Measurements from ENCODE around the gene MED13L.

MED13L gene

DNA sequence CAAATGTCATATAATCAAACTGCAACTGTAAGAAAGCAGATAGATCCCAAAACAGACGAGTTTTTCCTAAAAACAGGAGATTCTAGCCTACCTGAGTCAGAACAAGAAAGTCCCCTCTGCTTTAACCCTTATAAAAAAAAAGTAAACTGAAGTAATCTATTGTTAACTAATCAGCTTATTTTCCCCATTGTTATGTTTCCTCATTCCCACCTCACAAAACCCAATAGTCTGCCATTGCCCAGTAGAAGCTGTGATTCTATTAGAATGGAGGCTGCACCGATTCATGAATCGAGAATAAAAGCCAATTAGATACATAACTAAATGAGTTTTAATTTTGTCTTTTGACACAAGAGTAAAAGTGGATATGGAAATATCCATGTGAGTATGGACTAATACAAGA, 115.4 kb downstream of the MED13L start:
- H3K27me3 ChIP-seq (ENCODE audit: control insufficient read depth, insufficient read depth, low read length): no peaks in the 10 kb centered on the region
- H3K9ac ChIP-seq (ENCODE audit: low read depth, low read length): no peak overlapping the region
- H3K4me1 ChIP-seq (ENCODE audit: control insufficient read depth, insufficient read depth, low read length): peaks cover 63% of the 10 kb centered on the region
- no peak overlapping the region; the same call in 1 of the 2 replicates for H3K4me3 ChIP-seq (ENCODE audit: low read depth, low read length)
- peak overlapping the region; percentile 89 for H3K27ac ChIP-seq (ENCODE audit: low read depth, low read length)
- no peaks in the 10 kb centered on the region for H3K9me3 ChIP-seq (ENCODE audit: control insufficient read depth, insufficient read depth, low read length)
- H3K36me3 ChIP-seq (ENCODE audit: control insufficient read depth, insufficient read depth, low read length): no peaks in the 10 kb centered on the region

DNA sequence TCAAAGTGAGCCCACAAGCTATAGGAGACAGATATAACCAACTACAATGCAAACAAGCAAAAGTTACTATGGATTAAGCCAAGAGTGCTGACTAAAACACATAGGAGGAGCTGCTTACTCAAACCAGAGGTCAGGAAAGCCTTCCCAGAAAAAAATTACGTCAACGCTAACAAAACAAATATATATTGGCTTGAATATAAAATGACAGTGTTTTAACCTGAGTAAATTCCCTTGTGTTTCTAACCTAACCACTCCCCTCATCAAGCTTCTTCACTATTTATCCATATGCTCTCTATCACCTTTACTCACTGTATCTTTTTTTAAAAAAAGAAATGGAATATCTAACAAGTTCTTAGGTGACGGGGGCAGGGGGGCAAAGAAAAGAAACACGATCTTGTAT, 115.9 kb downstream of the MED13L start:
- Histone ChIP-seq H3K4me1 (ENCODE audit: control insufficient read depth, insufficient read depth, low read length) (peaks cover 68% of the 10 kb centered on the region), H3K27ac (ENCODE audit: low read depth, low read length) (peak overlapping the region; percentile 89), H3K36me3 (ENCODE audit: control insufficient read depth, insufficient read depth, low read length) (no peaks in the 10 kb centered on the region), H3K9me3 (ENCODE audit: control insufficient read depth, insufficient read depth, low read length) (no peaks in the 10 kb centered on the region), H3K27me3 (ENCODE audit: control insufficient read depth, insufficient read depth, low read length) (no peaks in the 10 kb centered on the region), H3K9ac (ENCODE audit: low read depth, low read length) (no peak overlapping the region), H3K4me3 (ENCODE audit: low read depth, low read length) (no peak overlapping the region; the same call in 1 of the 2 replicates)

DNA sequence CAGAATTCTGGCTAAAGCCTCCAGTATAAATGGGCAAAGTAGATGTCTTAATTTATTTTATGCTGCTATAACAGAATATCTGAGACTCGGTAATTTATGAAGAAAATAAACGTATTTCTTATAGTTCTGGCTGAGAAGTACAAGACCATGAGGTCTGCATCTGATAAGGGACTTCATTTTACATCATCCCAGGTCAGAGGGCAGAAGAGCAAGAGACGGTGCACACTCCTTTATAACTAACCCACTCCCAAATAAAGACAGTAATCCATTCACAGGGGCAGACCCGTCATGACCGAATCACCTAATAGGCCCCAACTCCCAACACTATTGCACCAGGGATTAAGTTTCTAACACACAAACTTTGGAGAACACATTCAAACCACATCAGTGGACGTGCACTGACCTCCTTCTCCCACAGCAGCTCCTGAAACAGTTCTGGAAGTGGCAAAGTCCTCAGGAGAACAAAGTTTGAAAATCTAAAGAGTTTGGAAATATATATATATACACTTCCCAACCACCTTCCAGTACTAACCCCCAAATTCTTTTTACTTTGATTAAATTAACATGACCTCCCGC, 116.5 kb downstream of the MED13L start:
- Histone ChIP-seq H3K4me3 (ENCODE audit: low read depth, low read length) (no peak overlapping the region), H3K9ac (ENCODE audit: low read depth, low read length) (no peak overlapping the region), H3K4me1 (ENCODE audit: control insufficient read depth, insufficient read depth, low read length) (peaks cover 72% of the 10 kb centered on the region), H3K36me3 (ENCODE audit: control insufficient read depth, insufficient read depth, low read length) (no peaks in the 10 kb centered on the region), H3K9me3 (ENCODE audit: control insufficient read depth, insufficient read depth, low read length) (no peaks in the 10 kb centered on the region), H3K27me3 (ENCODE audit: control insufficient read depth, insufficient read depth, low read length) (no peaks in the 10 kb centered on the region), H3K27ac (ENCODE audit: low read depth, low read length) (peak overlapping the region; percentile 89)

DNA sequence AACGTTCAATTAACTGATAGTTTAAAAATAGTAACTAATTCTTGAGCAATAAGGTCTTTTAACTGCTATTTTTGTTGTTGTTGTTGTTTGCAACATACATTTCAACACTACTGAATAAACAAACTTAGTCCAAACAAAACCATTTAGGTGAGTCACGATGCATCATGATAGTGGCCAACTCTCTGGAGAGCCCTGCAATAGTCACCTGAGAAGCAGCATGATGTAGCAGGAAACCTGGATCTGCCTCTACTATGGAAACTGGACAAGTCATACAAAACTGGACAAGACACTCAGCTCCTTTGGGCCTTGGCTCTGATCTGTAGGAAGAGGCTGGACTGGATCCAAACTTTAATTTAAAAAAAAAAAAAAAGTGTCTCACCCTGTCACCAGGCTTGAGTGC, 117.3 kb downstream of the MED13L start:
- Histone ChIP-seq H3K4me3 (ENCODE audit: low read depth, low read length) (no peak overlapping the region), H3K27me3 (ENCODE audit: control insufficient read depth, insufficient read depth, low read length) (no peaks in the 10 kb centered on the region), H3K9me3 (ENCODE audit: control insufficient read depth, insufficient read depth, low read length) (no peaks in the 10 kb centered on the region), H3K4me1 (ENCODE audit: control insufficient read depth, insufficient read depth, low read length) (peaks cover 80% of the 10 kb centered on the region), H3K36me3 (ENCODE audit: control insufficient read depth, insufficient read depth, low read length) (no peaks in the 10 kb centered on the region), H3K9ac (ENCODE audit: low read depth, low read length) (no peak overlapping the region), H3K27ac (ENCODE audit: low read depth, low read length) (no peak overlapping the region)

DNA sequence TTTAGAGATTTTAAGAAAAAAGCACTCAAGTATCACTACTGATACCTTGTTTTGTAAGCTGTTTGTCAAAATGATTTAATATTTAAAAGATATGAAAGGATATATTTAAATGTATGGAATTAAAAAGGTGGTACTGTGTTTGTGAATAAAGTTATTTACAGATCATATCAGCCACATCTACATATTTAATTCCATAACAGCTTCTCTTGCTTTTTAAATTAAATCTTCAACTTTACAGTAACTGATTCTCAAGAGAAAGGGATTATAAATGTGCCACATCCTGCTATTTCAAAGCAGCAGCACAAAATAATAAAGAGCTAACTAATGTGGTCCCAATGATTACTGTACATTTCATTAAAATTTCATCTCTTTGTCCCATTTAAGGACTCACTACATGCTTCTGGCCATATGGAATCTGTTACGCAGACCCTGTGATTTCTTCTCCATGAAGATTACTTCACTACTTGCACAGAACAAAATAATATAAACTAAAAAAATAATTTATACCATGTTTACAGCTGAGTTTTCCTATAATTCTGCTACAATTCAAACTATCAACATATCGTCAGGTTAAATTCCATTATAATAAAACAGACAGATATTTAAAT, 117.8 kb downstream of the MED13L start:
- H3K4me3 ChIP-seq (ENCODE audit: low read depth, low read length): no peak overlapping the region
- H3K4me1 ChIP-seq (ENCODE audit: control insufficient read depth, insufficient read depth, low read length): peaks cover 82% of the 10 kb centered on the region
- no peak overlapping the region for H3K27ac ChIP-seq (ENCODE audit: low read depth, low read length)
- H3K9ac ChIP-seq (ENCODE audit: low read depth, low read length): no peak overlapping the region
- no peaks in the 10 kb centered on the region for H3K36me3 ChIP-seq (ENCODE audit: control insufficient read depth, insufficient read depth, low read length)
- H3K27me3 ChIP-seq (ENCODE audit: control insufficient read depth, insufficient read depth, low read length): no peaks in the 10 kb centered on the region
- no peaks in the 10 kb centered on the region for H3K9me3 ChIP-seq (ENCODE audit: control insufficient read depth, insufficient read depth, low read length)

DNA sequence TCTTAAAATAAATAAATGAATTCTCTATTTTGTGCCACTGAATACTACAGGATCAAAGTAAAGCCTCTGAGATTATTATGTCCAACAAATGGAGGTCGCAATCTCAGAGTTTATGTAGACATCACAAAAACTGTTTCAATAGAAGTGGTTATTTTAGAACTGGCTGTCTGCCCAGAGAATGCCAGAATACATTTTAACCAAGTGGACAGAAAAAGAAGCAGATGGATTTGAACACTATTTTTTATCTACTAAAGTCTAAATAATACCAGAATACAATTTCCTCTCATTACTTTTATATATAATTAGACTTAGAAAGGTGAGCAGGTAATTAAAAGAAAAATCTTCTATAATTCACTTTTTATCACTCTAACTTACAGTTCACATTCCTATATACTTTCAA, 118.3 kb downstream of the MED13L start:
- H3K27ac ChIP-seq (ENCODE audit: low read depth, low read length): no peak overlapping the region
- no peaks in the 10 kb centered on the region for H3K36me3 ChIP-seq (ENCODE audit: control insufficient read depth, insufficient read depth, low read length)
- H3K9me3 ChIP-seq (ENCODE audit: control insufficient read depth, insufficient read depth, low read length): no peaks in the 10 kb centered on the region
- no peaks in the 10 kb centered on the region for H3K27me3 ChIP-seq (ENCODE audit: control insufficient read depth, insufficient read depth, low read length)
- H3K4me1 ChIP-seq (ENCODE audit: control insufficient read depth, insufficient read depth, low read length): peaks cover 83% of the 10 kb centered on the region
- no peak overlapping the region for H3K9ac ChIP-seq (ENCODE audit: low read depth, low read length)
- H3K4me3 ChIP-seq (ENCODE audit: low read depth, low read length): no peak overlapping the region

DNA sequence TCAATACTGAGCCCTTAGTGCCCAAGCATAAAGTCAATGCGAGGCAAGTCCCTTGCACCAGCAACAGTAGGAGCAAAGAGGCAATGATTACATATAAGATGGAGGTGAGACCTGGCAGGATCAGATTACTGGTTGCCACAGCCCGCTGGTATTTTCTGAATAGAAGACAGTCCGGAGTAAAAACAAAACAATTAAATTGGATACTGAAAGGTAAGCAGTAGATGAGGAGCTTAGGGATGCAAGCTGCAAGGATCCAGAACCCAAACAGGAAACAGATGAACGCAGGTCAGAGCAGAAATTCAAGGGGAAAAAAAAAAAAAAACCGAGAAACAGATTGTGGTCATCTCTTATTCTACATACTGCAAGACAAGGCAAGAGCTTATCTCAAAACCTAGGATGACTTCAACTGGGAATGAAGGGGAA, 119.6 kb downstream of the MED13L start:
- H3K4me1 ChIP-seq (ENCODE audit: control insufficient read depth, insufficient read depth, low read length): peaks cover 95% of the 10 kb centered on the region
- no peak overlapping the region for H3K9ac ChIP-seq (ENCODE audit: low read depth, low read length)
- H3K9me3 ChIP-seq (ENCODE audit: control insufficient read depth, insufficient read depth, low read length): no peaks in the 10 kb centered on the region
- no peaks in the 10 kb centered on the region for H3K27me3 ChIP-seq (ENCODE audit: control insufficient read depth, insufficient read depth, low read length)
- H3K27ac ChIP-seq (ENCODE audit: low read depth, low read length): no peak overlapping the region
- no peak overlapping the region; the same call in 1 of the 2 replicates for H3K4me3 ChIP-seq (ENCODE audit: low read depth, low read length)
- no peaks in the 10 kb centered on the region for H3K36me3 ChIP-seq (ENCODE audit: control insufficient read depth, insufficient read depth, low read length)

DNA sequence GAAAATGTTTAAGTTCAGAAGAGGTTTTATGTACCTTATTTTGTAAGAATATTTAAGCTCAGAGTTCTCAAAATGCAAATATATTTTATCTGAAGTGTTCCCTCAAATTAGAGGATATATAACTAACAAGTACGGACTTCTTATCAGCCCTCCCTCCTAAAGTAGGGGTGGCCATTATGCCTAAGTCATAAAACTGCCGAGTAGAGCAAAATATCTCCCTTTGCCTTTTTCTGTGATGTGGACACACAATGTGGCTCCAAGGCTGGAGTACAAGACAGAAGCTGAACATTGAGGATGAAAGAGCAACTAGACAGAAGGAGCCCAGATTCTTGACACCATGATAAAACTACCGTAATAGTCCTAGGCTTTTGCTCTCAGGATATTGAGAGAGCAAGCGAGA, 120.9 kb downstream of the MED13L start:
- Histone ChIP-seq H3K4me3 (ENCODE audit: low read depth, low read length) (no peak overlapping the region), H3K36me3 (ENCODE audit: control insufficient read depth, insufficient read depth, low read length) (no peaks in the 10 kb centered on the region), H3K27me3 (ENCODE audit: control insufficient read depth, insufficient read depth, low read length) (no peaks in the 10 kb centered on the region), H3K9ac (ENCODE audit: low read depth, low read length) (no peak overlapping the region), H3K27ac (ENCODE audit: low read depth, low read length) (no peak overlapping the region), H3K4me1 (ENCODE audit: control insufficient read depth, insufficient read depth, low read length) (peaks cover 95% of the 10 kb centered on the region), H3K9me3 (ENCODE audit: control insufficient read depth, insufficient read depth, low read length) (no peaks in the 10 kb centered on the region)

DNA sequence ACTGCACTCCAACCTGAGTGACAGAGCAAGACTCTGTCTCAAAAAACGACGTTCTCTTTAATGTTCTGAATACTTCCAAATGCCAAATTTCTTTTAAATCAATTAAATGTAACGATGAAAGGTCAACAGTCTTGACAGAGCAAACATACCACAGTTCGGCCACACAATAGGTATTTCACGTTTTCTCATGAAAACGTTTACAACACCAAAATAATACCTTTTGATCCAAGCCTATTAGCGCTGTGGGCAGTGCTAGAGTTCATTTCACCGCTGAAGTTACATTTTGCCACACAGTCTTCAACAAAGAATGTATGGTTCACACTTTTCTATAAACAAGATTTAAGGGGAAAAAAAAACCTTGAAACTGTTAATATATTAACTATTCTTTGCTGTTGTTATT, 122.1 kb downstream of the MED13L start:
- peak overlapping the region; percentile 78 for H3K27ac ChIP-seq (ENCODE audit: low read depth, low read length)
- H3K27me3 ChIP-seq (ENCODE audit: control insufficient read depth, insufficient read depth, low read length): no peaks in the 10 kb centered on the region
- H3K4me1 ChIP-seq (ENCODE audit: control insufficient read depth, insufficient read depth, low read length): peaks cover 94% of the 10 kb centered on the region
- H3K9ac ChIP-seq (ENCODE audit: low read depth, low read length): no peak overlapping the region
- no peaks in the 10 kb centered on the region for H3K36me3 ChIP-seq (ENCODE audit: control insufficient read depth, insufficient read depth, low read length)
- no peaks in the 10 kb centered on the region for H3K9me3 ChIP-seq (ENCODE audit: control insufficient read depth, insufficient read depth, low read length)
- H3K4me3 ChIP-seq (ENCODE audit: low read depth, low read length): no peak overlapping the region

DNA sequence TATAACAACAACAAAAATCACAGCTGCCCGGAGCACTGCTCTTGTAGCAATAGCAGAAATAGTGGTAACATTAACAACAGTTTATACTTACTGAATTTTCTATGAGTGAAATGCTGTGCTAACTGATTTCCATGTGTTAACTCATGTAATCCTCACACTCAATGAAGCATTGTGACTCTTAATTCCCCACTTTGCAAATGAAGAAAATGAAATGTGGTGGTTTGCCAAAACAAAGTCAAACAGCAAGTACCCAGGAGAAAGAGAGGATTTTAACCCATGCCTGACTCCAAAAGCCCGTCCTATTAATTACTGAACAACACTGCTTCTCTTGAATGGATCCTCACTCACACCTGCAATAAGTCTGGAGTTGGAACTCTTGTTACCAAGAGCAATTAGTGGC, 123.5 kb downstream of the MED13L start:
- no peaks in the 10 kb centered on the region for H3K27me3 ChIP-seq (ENCODE audit: control insufficient read depth, insufficient read depth, low read length)
- no peaks in the 10 kb centered on the region for H3K36me3 ChIP-seq (ENCODE audit: control insufficient read depth, insufficient read depth, low read length)
- no peaks in the 10 kb centered on the region for H3K9me3 ChIP-seq (ENCODE audit: control insufficient read depth, insufficient read depth, low read length)
- peak overlapping the region; percentile 39 for H3K4me3 ChIP-seq (ENCODE audit: low read depth, low read length)
- H3K9ac ChIP-seq (ENCODE audit: low read depth, low read length): no peak overlapping the region; the same call in 1 of the 2 replicates
- peaks cover 92% of the 10 kb centered on the region for H3K4me1 ChIP-seq (ENCODE audit: control insufficient read depth, insufficient read depth, low read length)
- peak overlapping the region; percentile 78 for H3K27ac ChIP-seq (ENCODE audit: low read depth, low read length)

DNA sequence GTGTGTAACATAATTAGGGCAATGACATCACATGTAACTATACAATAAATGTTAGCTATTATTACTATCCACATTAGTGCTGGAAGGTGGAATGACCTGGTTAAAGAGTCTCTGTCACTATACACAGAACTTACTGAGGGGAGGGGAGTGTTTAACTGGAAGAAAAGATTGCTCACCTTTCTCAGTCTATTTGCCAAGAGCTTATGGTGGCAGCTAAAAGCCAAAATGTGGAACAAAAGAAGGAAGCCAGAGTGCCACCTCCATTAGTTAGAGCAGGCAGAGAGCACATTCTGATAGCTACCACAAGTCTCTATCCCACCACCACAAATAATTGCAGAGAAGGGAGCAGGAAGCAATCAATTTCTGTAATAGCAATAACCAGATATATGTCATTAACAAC, 124.4 kb downstream of the MED13L start:
- Histone ChIP-seq H3K4me1 (ENCODE audit: control insufficient read depth, insufficient read depth, low read length) (peaks cover 84% of the 10 kb centered on the region), H3K27ac (ENCODE audit: low read depth, low read length) (peak overlapping the region; percentile 78), H3K9ac (ENCODE audit: low read depth, low read length) (no peak overlapping the region), H3K4me3 (ENCODE audit: low read depth, low read length) (no peak overlapping the region), H3K27me3 (ENCODE audit: control insufficient read depth, insufficient read depth, low read length) (no peaks in the 10 kb centered on the region), H3K36me3 (ENCODE audit: control insufficient read depth, insufficient read depth, low read length) (no peaks in the 10 kb centered on the region), H3K9me3 (ENCODE audit: control insufficient read depth, insufficient read depth, low read length) (no peaks in the 10 kb centered on the region)

All from HUES48 (cell line).